Left lung (tissue), 10 donors: ENCODE measurements around the gene WNT11. TPM values are rescaled to one million over a fixed set of nuclear protein-coding genes. Genes with fewer than 3 reads are reported as not detected.

ENCODE experiments used
- ATAC-seq: fragments of 200-7000 bp; cut with Tn5 transposase; one replicate; pipeline ENCODE4 v1.9.1; 2020; ENCODE audit warnings: moderate library complexity
- DNase-seq, 4 donors: peaks; one replicate each; pipeline ENCODE4 v3.0.0-alpha.2; 2013 to 2020
- H3K27ac ChIP-seq, 2 donors: fragments of 200-600 bp; sonication (generic) in 1 of 2; one replicate each; pipeline versions ENCODE4 v1.5.0 to v1.8.0; 2020 to 2021
- H3K27me3 ChIP-seq, 2 donors: fragments of 200-600 bp; sonication (generic) in 1 of 2; one replicate each; pipeline versions ENCODE4 v1.5.0 to v1.8.0; 2020 to 2021
- H3K36me3 ChIP-seq, 2 donors: fragments of 200-600 bp; sonication (generic) in 1 of 2; one replicate each; pipeline versions ENCODE4 v1.5.0 to v1.8.0; 2020 to 2021
- H3K4me1 ChIP-seq, 2 donors: fragments of 200-600 bp; one replicate each; pipeline ENCODE4 v1.8.0; 2021
- H3K4me3 ChIP-seq, 2 donors: fragments of 200-600 bp; sonication (generic) in 1 of 2; one replicate each; pipeline versions ENCODE4 v1.5.0 to v1.8.0; 2020 to 2021; ENCODE audit warnings: mild to moderate bottlenecking in 1 of 2
- H3K9me3 ChIP-seq, 2 donors: fragments of 200-600 bp; sonication (generic) in 1 of 2; one replicate each; pipeline versions ENCODE4 v1.5.0 to v1.8.0; 2020 to 2021
- intact Hi-C, 2 donors: fragments of 100-400 bp; cut with DNase I; formaldehyde crosslinking; loops; one replicate each; pipeline versions ENCODE4 v1.11.2 to v1.14.2; 2022
- polyA plus RNA-seq, 6 donors: library from polyadenylated mRNA; unstranded; fragments of 120-200 nt; gene quantifications; one replicate each; pipeline ENCODE4 v1.2.1, GENCODE V29; 2013; ENCODE audit not compliant: insufficient read length in 6 of 6
- total RNA-seq, 2 donors: library from RNA; stranded (reverse); fragmentation: NEBNext Ultra II Directional; extraction: Animal tissue kit (Norgen Biotek cat#: 25700); gene quantifications; one replicate each; pipeline ENCODE4 v1.2.1, GENCODE V29; 2021
- TF ChIP-seq, protein P1 (sequence below), 2 donors: fragments of 200-600 bp; sonication (generic) in 1 of 2; IDR thresholded peaks; one replicate each; pipeline versions ENCODE4 v1.5.0 to v1.8.0; 2021; ENCODE audit warnings: antibody characterized with exemption in 2 of 2
- donor health status: DM: no; HTN: yes; CAD: no.
- donor health status: DM: no; HTN: no; CAD: no.

Gene WNT11
- total and polyA plus RNA-seq, 8 donors: 1.3 to 64.0 (median 54.3) TPM

DNA sequence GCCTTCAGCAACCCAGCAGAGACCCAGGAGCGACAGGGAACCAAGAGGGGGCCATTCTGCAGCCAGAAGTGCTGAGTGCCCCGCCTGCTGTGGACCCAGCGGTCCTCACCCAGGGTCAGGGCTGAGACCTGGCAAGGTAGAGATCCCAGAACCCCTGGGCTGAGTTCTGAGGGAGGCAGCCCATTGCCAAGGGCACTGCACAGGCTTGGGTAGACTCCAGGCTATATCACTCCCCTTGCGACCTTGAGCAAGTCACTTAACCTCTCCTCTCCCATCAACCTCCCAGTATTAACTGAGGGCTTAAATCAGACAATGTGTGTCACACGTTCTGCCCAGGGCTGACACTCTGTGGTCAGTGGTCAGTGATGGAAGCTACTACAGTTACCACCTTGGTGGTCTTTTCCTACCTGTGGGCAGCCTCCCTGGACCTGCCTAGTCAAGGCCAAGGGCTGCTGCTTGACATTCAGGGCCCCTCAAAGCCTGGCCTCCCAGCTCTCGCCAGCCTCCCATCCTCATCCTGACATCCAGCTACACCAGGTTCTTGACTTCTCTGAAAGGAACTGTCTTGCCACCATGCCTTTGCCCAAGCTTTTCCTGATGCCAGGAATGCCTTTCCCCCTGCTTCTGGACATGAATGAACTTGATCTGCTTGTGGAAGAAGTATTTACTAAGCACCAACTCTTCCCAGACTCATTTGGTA is 8.2 kb downstream of the WNT11 start:
- Histone ChIP-seq H3K36me3 (no peaks in the 10 kb centered on the region), H3K9me3 (no peaks in the 10 kb centered on the region), H3K4me3 (no peak overlapping the region), H3K27me3 (peaks cover 0 to 3% of the 10 kb centered on the region in 2 donors), H3K27ac (no peak overlapping the region), H3K4me1 (no peaks in the 10 kb centered on the region)
- TF ChIP-seq, protein P1, sequence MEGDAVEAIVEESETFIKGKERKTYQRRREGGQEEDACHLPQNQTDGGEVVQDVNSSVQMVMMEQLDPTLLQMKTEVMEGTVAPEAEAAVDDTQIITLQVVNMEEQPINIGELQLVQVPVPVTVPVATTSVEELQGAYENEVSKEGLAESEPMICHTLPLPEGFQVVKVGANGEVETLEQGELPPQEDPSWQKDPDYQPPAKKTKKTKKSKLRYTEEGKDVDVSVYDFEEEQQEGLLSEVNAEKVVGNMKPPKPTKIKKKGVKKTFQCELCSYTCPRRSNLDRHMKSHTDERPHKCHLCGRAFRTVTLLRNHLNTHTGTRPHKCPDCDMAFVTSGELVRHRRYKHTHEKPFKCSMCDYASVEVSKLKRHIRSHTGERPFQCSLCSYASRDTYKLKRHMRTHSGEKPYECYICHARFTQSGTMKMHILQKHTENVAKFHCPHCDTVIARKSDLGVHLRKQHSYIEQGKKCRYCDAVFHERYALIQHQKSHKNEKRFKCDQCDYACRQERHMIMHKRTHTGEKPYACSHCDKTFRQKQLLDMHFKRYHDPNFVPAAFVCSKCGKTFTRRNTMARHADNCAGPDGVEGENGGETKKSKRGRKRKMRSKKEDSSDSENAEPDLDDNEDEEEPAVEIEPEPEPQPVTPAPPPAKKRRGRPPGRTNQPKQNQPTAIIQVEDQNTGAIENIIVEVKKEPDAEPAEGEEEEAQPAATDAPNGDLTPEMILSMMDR (IDR thresholded peaks at IDR 0.05): no peak
- intact Hi-C loops: no loop called here
- ATAC-seq (no peak), DNase-seq (no peak)

DNA sequence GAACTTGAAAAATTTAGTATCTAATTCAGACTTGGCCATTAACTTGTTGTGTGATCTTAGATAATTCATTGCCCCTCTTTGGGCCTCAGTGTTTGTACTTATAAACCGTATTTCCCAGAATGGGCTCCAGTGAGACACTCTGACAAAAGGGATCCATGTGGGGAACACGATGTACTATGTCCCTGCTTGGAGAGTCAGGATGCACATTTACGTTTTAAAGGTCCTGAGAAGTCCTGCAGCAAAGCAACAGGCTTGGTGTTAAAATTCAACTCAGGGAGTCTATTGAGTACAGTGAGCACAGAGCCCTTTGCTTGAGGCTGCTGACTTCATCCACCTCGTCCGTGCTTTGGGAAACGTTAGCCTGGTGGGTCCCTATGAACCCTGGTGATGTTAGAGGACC is 9.0 kb downstream of the WNT11 start:
- no peak for DNase-seq
- H3K4me3 ChIP-seq: no peak overlapping the region
- TF ChIP-seq, protein P1 (IDR thresholded peaks at IDR 0.05): no peak
- no peaks in the 10 kb centered on the region for H3K4me1 ChIP-seq
- no peaks in the 10 kb centered on the region for H3K9me3 ChIP-seq
- no peak for ATAC-seq
- intact Hi-C loops: no loop called here
- H3K27ac ChIP-seq: no peak overlapping the region
- no peaks in the 10 kb centered on the region for H3K27me3 ChIP-seq
- no peaks in the 10 kb centered on the region for H3K36me3 ChIP-seq

DNA sequence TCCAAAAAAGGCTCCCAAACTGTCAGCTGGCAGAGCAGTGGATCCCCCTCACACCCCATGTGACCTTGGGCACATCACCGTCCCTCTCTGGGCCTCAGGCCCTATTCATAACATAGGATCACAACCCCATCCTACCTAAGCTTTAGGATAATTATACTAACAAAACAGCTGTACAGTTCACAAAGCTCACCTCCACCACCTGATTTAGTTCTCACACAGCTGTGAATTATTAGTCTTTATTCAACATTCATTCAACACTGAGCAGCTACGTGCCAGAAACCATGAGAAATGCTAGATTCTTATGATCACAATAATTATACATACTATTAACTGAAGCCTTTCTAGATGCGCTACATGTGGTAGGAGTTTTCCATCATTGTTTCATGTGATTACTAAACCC is 9.5 kb downstream of the WNT11 start:
- Histone ChIP-seq H3K4me3 (no peak overlapping the region), H3K36me3 (no peaks in the 10 kb centered on the region), H3K9me3 (no peaks in the 10 kb centered on the region), H3K4me1 (no peaks in the 10 kb centered on the region), H3K27me3 (no peaks in the 10 kb centered on the region), H3K27ac (no peak overlapping the region)
- DNase-seq: no peak
- TF ChIP-seq, protein P1 (IDR thresholded peaks at IDR 0.05): no peak
- intact Hi-C loops: no loop called here
- ATAC-seq: no peak

DNA sequence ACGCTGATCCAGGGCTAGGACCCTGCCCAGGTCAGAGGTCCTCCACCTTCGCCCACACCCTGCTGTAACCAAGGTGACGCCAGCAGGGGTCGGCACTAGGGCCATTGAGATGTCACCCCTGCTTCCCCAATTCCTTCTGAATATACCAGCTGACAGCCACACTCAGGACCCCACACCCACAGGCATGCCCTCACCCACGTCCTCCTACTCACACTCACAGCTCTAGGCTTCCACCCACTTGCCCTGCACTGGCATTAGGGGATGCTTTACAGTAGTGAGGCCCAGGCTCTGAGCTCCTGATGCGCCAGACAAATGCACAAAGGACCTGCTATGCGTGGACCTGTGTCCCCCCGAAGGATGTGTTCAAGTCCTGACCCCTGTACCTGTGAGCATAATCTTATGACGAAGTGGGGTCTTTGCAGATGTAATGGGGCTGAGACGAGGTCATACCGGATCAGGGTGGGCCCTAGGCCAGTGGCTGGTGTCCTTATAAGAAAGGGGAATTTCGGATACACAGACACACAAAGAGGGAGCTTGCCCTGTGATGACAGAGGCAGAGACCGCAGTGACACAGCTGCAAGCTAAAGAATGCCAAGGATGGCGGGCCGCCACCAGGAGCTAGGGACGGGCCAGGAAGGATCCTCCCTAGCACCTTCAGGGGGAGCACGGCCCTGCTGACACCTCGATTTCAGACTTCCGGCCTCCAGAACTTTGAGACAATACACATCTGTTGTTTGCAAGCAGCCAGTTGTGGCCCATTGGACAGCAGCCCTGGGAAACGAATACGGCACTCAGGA is 11.2 kb downstream of the WNT11 start:
- Histone ChIP-seq H3K4me3 (no peak overlapping the region), H3K27me3 (no peaks in the 10 kb centered on the region), H3K27ac (no peak overlapping the region), H3K36me3 (no peaks in the 10 kb centered on the region), H3K4me1 (no peaks in the 10 kb centered on the region), H3K9me3 (no peaks in the 10 kb centered on the region)
- ATAC-seq: no peak
- no peak for DNase-seq
- TF ChIP-seq, protein P1 (IDR thresholded peaks at IDR 0.05): no peak
- intact Hi-C loops: no loop called here

DNA sequence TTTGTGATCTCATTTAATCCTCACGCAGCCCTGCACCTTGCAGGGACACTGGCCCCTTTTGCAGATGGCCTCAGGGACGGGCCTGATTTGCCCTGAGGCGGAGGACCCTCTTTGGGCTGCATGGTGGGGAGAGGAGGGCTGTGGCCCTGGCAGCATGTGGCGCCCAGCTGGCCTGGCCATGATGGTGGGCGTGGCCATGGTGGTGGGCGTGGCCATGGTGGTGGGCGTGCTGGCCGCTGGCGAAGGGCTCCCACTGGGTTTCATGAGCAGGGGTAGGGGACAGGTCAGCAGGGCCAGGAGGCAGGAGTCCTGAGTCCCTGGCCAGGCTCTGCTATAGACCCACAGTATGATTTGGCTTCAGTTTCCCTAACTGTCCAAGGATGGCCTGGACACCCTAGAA is 13.1 kb downstream of the WNT11 start:
- Histone ChIP-seq H3K27ac (no peak overlapping the region), H3K9me3 (no peaks in the 10 kb centered on the region), H3K36me3 (no peaks in the 10 kb centered on the region), H3K4me3 (no peak overlapping the region), H3K4me1 (no peaks in the 10 kb centered on the region), H3K27me3 (no peaks in the 10 kb centered on the region)
- no peak for DNase-seq
- intact Hi-C loops: no loop called here
- TF ChIP-seq, protein P1 (IDR thresholded peaks at IDR 0.05): no peak
- no peak for ATAC-seq
